Myocyte (in vitro differentiated cells): ENCODE data around the gene SNX9. TPM values are rescaled to one million over a fixed set of nuclear protein-coding genes. Genes with fewer than 3 reads are reported as not detected.
"Not testable (repeated sequence)": the region's sequence is repeated elsewhere in the genome, so short reads cannot be mapped to it uniquely, and the experiment has no call there.

Source experiments
- DNase-seq: peaks from one replicate; pipeline ENCODE4 v3.0.0-alpha.2; 2012; ENCODE audit warnings: low read depth
- polyA plus RNA-seq: library from polyadenylated mRNA; unstranded; fragments of >200 nt; gene quantifications from one replicate; pipeline ENCODE4 v1.2.1, GENCODE V29; 2012; ENCODE audit warnings: missing spikeins
- total RNA-seq: library from RNA; depleted of rRNA; stranded (reverse); fragments of >200 nt; gene quantifications from 2 replicates; pipeline ENCODE4 v1.2.3, GENCODE V29; 2014

Gene SNX9
- 19.3 and 21.7 TPM in 2 replicates for total RNA-seq
- 18.0 TPM for polyA plus RNA-seq

DNA sequence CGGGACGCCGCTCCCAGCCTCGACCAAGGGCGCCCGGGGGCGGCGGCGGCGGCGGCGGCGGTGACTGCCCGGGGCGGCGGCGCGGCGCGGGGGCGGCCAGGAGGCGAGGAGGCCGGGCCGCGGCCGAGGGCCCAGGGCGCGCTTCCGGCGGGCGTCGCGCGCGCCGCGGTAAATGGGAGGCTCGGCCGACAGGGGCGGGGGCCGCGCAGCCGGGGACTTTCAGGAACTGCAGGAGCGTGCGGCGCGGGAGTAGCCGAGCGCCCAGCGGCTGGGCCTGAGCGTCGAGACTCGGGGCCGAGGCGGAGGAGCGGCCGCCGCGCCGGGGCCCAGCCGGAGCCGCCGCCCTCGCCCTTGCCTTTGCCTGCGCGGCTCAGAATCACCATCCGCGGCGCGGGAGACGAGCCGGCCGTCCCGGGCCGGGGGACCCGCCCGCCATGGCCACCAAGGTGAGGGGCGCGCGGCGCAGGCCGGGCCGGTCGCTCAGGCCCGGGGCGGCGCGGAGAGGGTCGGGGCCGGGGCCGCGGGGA is at the start of gene SNX9:
TSS of gene SNX9 (plus strand) at position 246 of the 527 bp plus-strand sequence. CDS start at position 435, 189 bp downstream.
- DNase-seq, result peak; percentile 74

DNA sequence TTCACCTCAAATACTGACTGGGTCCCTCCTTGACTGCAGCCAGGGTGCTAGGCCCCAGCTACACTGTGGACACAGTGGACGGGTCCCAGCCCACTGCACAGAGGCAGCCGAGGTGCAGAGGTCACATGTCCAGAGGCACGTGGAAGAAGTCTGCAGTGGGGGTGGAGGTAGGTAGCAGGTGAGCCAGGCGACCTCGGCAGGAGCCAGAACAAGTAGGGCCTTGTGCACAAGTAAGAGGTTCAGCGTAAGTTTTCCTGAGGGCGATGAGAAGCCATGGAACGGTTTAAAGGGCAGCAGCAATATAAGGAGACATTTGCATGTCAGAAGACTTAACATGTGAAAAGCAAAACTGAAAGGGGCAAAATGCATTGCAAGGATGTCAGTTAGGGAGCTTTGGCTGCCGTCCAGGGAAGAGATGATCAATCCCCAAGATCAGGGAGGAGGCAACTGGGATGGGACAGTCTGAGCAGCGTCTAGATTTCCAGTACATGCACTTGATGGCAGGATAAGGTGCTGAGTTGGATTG is 49.7 kb upstream of the SNX9 start:
- no peak for DNase-seq

DNA sequence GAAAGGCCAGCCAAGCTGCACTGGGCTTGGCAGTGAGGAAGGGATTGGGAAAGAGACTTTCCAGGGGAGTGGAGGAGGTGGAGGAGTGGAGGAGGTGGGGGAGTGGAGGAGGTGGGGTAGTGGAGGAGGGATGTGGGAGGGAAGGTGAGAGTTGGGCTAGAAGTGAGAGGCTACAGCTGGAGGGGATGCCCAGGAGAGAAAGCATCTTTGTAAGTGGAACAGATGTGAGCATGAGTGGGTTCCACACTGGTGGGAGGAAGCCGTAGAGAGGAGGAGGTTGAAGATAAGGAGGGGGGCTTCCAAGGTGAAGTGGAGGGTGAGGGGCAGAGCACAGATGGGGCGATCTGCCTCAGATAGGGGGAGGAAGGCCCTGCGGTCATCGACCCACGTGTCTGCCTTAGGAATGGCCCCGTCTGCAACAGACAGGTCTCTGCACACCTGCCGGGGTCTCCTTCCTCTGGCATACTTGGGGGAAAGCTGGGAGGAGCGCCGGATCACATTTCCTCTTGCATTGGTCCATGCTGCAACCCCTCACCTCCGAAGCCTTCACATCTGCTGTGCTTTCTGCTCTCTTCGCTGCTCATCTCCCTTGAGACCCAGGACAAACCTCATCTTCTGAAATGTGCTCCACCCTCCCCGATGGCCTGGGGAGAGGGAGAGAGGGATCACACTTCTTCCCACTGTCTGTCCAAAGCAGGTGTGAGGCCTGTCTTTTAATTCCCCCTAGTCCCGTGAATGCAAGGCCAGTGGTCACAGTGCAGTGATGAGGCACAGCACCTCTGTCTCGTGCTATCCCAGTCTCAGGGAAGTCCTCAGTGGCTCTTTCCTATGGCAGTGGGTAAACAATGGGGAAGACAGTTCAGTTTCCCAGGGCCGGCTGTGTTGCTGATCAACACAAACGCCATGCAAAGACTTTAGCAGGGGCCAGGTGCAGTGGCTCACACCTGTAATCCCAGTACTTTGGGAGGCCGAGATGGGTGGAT is 48.6 kb upstream of the SNX9 start:
- no peak for DNase-seq

DNA sequence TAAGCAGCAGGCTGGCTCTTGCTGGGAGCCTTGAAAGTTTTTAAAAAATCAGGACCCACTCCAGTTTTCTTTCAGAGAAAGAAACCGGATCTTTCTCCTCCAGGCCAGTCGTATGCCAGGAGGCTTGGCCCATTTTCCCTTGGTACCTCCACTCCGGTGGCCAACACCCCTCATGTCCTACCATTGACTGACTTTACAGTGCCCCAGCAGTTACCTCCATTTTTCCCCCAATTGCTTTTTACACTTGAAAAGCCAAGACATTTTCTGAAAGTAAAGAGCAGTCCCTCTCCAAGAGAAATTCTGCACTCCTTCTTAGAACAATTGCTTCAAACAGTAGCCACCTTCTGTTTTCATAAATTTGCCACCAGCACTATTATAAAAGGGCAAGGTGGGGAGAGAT is 47.7 kb upstream of the SNX9 start:
- no peak for DNase-seq

DNA sequence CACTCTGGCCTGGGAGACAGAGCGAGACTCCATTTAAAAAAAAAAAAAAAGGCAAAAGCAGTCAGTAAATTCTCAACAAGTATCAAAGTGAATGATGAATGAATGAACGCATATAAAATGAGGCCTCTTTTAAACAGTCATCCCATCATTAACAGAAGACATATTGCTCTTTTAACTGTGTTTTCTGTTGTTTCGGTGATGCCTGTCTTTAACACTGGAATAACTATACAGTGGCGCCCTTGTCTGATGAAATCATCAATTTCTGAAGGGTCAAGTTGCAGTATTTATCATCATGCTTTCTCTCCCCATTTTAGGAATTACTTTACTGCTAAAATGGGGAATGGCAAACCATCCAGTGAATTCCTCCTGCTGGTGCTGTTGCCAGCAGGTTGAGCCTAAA is 45.7 kb upstream of the SNX9 start:
- no peak for DNase-seq

DNA sequence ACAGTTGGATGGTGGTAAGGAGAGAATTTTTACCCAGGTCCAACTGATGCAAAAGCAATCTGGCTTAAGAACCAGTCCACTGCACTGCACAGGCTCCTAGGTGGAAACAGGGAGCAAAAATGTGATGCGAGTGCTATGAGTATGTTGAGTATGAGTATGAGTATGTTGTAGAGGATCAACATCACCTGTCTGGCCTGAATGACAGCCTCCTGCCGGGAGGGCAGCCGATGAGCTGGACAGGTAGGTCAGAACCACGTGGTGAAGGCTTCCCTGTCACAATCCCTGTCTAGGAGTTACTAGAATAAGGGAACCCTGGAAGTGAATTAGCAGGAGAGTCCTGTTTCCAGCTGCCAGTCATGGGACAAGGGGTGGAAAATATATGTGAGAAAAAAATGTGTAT is 44.3 kb upstream of the SNX9 start:
- DNase-seq, result no peak

DNA sequence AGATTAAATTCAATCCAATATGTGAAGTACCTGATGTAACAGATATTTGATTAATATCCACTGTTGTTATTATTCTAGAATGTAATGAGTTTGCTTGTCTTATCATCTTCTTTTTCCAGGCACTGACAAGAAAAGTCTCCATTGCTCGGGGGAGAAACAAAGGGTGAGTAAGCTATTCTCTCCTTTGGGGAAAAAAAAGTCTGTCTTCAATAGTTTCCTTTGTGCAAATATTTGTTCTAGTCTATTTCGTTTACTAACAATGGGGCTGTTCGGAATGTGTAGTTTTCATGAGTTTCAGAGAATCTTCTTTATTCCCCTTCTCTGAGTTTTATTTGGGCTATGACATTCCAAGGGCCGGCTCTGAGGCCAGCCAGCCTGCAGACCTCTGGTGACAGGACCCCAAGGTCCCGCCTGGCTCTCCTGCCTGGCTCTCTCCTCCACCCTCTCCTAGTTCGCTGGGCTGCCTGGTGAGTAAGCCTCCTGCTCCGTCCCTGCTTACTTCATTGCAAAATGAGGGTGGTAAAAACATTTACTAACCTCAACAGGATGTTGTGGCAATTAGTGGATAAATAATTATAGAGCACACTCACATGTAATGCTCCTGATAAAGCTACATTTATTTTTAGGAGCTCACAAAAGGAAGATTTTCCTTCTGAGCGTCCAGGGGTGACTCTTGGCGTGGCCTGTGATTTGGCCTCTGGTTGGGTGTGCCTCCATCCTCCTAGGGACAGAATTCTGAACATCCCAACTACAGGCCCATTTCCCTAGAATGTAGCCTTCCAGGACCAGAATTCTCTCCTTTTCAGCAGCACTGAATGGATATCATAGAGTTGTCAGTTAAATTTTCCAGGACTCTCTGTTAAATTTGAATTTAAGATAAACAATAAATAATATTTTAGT is 43.1 kb upstream of the SNX9 start:
- peak; percentile 33 for DNase-seq

DNA sequence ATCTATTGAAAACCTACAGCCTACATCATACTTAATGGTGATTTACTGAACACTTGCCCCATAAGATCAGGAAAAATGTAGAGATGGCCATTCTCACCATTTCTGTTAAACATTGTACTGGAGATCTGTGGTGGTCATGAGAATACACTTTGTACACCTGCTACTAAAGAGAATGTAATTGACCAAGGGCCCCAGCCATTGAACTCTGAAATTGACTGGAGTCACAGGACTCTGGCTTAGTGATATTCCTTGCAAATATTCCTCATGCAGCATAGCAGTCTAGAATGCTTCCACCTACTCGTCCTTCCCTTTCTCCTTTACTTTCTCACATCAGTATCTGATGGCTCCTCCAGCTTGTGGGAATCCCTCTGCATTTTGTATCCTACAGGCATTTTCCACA is 37.4 kb upstream of the SNX9 start:
- DNase-seq, result no peak

DNA sequence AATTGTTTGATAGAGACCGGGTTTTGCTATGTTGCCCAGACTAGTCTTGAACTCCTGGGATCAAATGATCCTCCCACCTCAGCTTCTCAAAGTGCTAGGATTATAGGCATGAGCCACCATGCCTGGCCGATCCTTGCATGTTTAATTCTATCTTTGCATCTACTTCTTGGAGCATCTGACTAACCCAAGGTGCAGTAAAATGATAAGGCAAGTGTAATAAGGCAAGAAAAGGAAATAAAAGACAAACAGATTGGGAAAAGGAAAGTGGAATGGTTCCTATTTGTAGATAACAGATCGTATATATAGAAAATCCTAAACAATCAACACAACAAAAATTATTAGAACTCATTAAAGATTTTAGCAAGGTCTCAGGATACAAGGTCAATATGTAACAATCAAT is 36.8 kb upstream of the SNX9 start:
- no peak for DNase-seq

DNA sequence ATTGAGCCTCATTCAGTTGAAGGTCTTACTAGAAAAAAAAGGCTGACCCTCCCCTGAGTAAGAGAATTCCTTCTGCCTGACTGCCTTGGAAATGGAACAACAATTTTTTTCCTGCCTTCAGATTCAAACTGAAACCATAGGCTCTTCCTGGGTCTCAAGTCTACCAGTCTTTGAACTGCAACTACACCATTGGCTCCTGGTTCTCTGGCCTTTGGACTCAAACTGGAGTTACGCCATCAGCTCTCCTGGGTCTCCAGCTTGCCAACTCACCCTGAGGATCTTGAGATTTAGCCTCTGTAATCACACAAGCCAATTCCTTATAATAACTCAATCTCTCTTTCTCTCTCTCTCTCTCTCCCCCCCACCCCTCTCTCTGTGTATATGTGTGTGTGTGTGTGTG is 36.0 kb upstream of the SNX9 start:
- no peak for DNase-seq

DNA sequence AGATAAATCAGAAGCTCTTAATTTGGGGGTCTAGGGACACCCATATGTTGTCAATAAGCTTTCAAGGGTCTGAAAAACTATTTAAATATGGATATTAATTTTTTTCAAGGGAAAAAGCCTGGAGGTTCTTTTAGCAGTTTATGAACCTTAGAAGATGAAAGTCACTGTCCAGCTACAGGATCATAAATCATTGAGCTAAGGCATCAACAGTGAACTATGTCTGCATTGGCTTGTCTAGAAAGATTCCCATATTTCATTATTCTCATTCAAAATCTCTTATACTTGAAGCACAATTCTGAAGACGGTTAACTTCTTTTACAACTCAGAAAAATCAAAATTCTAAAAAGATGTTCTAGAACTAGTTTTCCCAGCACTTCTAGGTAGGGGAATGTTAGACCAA is 34.9 kb upstream of the SNX9 start:
- no peak for DNase-seq

DNA sequence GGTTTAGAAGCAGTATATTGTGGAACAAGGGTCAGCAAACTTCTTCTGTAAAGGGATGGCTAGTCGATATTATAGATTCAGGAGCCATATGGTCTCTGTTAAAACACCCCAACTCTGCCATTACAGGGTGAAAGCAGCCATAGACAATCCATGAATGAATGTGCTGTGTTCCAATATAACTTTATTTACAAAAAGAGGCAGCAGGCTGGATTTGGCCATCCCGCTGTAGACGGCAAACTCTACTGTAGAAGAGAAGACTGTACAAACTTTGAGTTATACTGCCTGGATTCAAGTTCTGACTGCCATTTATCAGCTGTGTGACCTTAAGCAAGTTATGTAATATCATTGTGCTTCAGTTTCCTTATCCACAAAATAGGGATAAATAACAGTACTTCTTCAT is 33.7 kb upstream of the SNX9 start:
- DNase-seq, result no peak

DNA sequence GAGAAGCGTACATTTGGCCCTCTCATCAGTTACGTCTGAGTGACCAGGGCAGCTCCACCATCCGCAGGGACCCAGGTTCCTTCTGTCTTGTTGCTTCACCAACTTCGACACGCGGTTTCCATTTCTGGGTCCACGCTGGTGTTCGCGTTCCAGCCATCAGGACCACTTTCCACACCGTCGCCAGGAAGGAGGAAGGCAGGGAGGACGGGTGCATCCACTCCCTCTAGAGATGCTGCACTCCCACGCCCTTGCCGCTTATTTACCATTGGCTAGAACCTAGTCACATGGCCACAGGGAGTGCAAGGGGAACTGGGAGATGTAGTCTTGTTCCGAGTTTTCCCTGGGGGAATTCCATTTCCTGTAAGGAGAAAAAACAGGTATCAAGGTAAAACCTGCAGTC is 33.2 kb upstream of the SNX9 start:
- DNase-seq, result no peak

DNA sequence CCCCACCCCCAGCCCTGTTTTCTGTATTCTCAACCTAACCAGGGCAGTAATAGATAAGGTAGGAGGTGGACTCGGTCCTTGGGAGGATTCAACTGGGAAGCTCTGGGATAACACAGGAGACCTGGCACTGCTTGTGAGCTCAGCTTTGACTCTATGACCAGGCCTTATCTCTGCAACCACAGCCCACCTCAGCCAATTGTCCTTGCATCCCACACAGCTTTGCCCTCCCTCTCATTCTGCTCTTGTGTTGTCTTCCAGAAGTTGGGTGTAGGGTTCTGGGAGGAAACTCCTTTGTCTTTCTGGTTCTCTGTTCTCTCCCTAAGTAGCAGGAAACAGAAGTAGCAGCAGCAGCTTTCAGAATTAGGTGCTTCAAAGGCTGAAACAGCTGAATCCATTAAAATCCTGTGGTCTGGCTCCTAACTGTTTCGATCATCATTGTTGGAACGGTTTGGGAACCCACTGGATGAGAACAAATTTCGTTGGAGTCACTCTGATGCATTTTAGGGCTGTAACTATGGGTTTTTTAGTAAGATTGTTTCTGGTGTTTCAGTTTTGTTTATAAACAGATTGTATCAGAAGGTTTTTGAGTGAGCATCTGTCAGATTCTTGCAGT is 32.4 kb upstream of the SNX9 start:
- peak; percentile 56 for DNase-seq

DNA sequence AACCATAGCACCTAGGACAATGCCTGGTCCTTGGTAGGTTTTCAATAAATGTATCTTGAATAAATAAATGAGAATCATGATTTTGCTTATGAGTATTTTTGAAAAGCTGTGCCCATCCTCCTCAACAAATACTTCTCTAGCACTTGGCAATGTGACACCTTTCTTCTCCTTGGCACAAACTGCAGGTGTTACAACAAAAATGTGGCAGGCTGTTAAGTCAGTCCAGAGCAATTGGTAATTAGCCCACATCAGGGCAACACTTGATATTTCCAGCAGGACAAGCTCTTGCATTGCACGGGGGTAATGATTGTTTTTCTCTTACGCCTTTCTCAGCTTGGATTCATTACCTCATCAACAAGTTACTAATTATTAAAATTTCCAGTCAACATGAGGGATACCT is 31.6 kb upstream of the SNX9 start:
- DNase-seq, result no peak

DNA sequence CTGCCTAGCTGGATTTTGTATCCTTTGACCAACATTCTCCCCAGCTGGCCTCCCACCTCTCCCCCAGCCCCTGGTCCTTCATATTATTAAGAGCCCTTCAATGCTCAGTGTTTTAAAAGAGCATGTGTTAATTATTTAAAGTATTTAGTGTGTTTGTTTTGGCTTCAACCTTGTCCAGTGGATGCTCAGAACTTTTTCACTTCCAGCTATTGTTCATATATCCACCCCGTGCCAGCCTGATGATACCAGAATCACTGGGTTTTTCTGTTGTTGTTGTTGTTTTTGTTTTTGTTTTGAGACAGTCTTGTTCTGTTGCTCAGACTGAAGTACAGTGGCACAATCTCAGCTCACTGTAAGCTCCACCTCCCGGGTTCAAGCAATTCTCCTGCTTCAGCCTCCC is 30.4 kb upstream of the SNX9 start:
- no peak for DNase-seq

DNA sequence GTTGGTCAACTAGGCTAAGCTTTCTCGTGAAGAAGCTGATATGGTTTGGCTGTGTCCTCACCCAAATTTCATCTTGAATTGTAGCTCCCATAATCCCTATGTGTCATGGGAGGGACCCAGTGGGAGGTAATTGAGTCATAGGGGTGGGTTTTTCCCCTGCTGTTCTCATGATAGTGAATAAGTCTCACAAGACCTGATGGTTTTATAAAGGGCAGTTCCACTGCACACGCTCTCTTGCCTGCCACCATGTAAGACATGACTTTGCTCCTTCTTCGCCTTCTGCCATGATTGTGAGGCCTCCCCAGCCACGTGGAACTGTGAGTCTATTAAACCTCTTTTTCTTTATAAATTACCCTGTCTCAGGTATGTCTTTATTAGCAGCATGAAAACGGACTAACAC is 29.0 kb upstream of the SNX9 start:
- not testable (repeated sequence) for DNase-seq

DNA sequence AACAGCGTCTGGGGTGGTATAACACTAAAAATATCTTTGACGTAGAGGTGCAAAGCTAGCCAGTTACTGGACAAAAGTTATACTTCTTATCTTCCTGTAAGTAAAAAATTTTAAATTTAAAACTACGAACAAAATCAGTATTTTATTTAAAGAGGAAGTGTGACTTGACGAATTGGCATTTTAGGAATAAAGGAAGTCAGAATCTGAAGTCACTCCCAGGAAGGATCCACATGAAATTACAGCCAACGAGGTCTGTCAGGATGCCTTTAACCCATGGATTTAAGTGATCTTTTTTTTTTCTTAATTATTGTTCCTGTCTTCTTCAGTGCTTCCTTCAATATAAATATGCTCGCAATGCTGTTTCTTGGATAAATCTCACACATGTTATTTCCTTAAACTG is 27.2 kb upstream of the SNX9 start:
- no peak for DNase-seq

DNA sequence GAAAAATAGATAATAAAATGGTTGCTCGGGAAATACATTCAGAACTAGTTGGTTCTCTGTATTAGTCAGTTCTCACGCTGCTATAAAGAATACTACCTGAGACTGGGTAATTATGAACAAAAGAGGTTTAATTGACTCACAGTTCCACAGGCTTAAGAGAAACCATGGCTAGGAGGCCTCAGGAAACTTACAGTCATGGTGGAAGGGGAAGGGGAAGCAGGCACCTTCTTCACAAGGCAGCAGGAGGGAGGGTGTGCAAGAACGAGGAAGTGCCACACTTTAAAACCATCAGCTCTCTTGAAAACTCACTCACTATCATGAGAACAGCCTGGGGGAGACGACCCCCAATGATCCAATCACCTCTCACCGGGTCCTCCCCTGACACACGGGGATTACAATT is 24.2 kb upstream of the SNX9 start:
- DNase-seq, result no peak

DNA sequence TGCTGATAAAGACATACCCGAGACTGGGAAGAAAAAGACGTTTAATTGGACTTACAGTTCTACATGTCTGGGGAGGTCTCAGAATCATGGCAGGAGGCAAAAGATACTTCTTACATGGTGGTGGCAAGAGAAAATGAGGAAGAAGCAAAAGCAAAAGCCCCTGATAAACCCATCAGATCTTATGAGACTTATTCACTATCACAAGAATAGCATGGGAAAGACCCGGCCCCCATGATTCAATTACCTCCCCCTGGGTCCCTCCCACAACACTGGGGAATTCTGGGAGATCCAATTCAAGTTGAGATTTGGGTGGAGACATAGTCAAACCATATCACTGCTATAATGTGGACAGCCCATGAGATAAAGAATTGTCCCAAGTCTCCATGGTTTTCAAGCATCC is 23.5 kb upstream of the SNX9 start:
- not testable (repeated sequence) for DNase-seq
